A673 (cell line): ENCODE measurements around the gene RUNDC1. TPM values are rescaled to one million over a fixed set of nuclear protein-coding genes. Genes with fewer than 3 reads are reported as not detected.

ENCODE experiments used
- BruUV-seq: library from RNA; stranded (reverse); fragments of 400-500 nt; replicated peaks from 2 replicates; lab custom pipeline; 2021; lab: Mats Ljungman, UMichigan
- CTCF ChIA-PET: fragments of 300-600 bp; sonication (Branson Sonifier 250); formaldehyde crosslinking; loops from one replicate; lab custom pipeline; 2022; ENCODE audit warnings: antibody characterized with exemption; lab: Charles Lee
- POLR2A ChIA-PET: fragments of 300-600 bp; sonication (Branson Sonifier 250); formaldehyde crosslinking; loops from one replicate; lab custom pipeline; 2022; ENCODE audit warnings: antibody characterized with exemption; ENCODE audit not compliant: low non-redundant PET; lab: Charles Lee
- DNase-seq: peaks from one replicate; pipeline ENCODE4 v3.0.0-alpha.2; 2015; ENCODE audit warnings: low spot score
- H3K27ac ChIP-seq: fragments of 200-600 bp; sonication (generic); 2 replicates; pipeline ENCODE4 v1.5.1; 2016; ENCODE audit warnings: mixed run types, low read depth, mild to moderate bottlenecking, mixed read lengths, antibody characterized with exemption, low read length; ENCODE audit not compliant: poor library complexity, severe bottlenecking
- H3K27me3 ChIP-seq: fragments of 200-600 bp; sonication (generic); replicated peaks from 2 replicates; pipeline ENCODE4 v1.6.1; 2017; ENCODE audit warnings: mixed run types, low read depth, mild to moderate bottlenecking, mixed read lengths, antibody characterized with exemption, low read length; ENCODE audit not compliant: insufficient read depth, poor library complexity
- H3K36me3 ChIP-seq: fragments of 200-600 bp; sonication (generic); 2 replicates; pipeline ENCODE4 v1.6.1; 2016; ENCODE audit warnings: mixed run types, mild to moderate bottlenecking, mixed read lengths, antibody characterized with exemption, low read length; ENCODE audit not compliant: insufficient read depth, poor library complexity, severe bottlenecking
- H3K4me1 ChIP-seq: fragments of 200-600 bp; sonication (generic); 2 replicates; pipeline ENCODE4 v1.6.1; 2017; ENCODE audit warnings: mixed run types, mild to moderate bottlenecking, mixed read lengths, antibody characterized with exemption, low read length; ENCODE audit not compliant: insufficient read depth, poor library complexity, severe bottlenecking
- H3K4me3 ChIP-seq: fragments of 200-600 bp; sonication (generic); 2 replicates; pipeline ENCODE4 v1.5.1; 2016; ENCODE audit warnings: low read depth, mixed run types, mild to moderate bottlenecking, mixed read lengths, low read length; ENCODE audit not compliant: poor library complexity, severe bottlenecking
- H3K9me3 ChIP-seq: fragments of 200-600 bp; sonication (generic); 2 replicates; pipeline ENCODE4 v1.6.1; 2016; ENCODE audit warnings: mixed run types, low read depth, mild to moderate bottlenecking, mixed read lengths, antibody characterized with exemption, low read length; ENCODE audit not compliant: poor library complexity, severe bottlenecking
- EZH2 ChIP-seq: fragments of 200-600 bp; sonication (generic); IDR thresholded peaks from 2 replicates; pipeline ENCODE4 v1.6.1; 2017; ENCODE audit warnings: borderline replicate concordance, low read depth, mild to moderate bottlenecking, mixed read lengths, antibody characterized with exemption, low read length; ENCODE audit not compliant: poor library complexity, severe bottlenecking
- intact Hi-C: fragments of 100-400 bp; cut with micrococcal nuclease; formaldehyde crosslinking; loops from one replicate; pipeline ENCODE4 v1.10.0; 2022; ENCODE audit not compliant: unreplicated experiment
- total RNA-seq: library from RNA; stranded (reverse); gene quantifications from 2 replicates; pipeline ENCODE4 v1.2.3, GENCODE V29; 2021
- TF ChIP-seq, protein P1 (sequence below): fragments of 300-800, 200-600 bp; sonication (generic); conservative IDR thresholded peaks from 2 replicates; pipeline ENCODE4 v1.5.1; 2017; ENCODE audit warnings: low read depth, mild to moderate bottlenecking, antibody characterized with exemption, low read length, moderate library complexity, mixed read lengths

RUNDC1 gene
- total RNA-seq, 1 experiment from 2014 or later, result 8.0 TPM

DNA sequence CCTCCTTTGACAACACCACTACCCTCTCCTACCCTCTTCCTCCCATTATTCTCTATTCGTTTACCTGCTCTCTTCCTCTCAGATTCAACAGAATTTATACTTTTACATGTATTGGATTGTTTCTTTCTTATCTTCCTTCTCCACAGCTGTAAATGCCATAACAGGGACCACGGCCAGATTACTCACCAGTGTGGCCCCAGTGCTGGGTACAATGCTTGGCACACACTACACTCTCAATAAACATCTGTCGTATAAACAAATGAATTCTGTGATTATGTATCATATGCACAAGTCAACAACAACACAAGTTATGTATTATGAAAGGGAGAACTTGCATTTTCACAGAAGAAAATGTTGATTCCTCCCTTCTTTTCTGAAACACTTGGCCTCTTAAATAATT, 36.2 kb upstream of the RUNDC1 start:
- ChIA-PET CTCF (no interaction called here), POLR2A (no interaction called here)
- intact Hi-C loops, result no loop called here
- H3K4me3 ChIP-seq, result no peak overlapping the region
- no peak for DNase-seq
- H3K4me1 ChIP-seq, result no peaks in the 10 kb centered on the region
- BruUV-seq, result no TSS peak
- no peak overlapping the region for H3K27ac ChIP-seq
- no peaks in the 10 kb centered on the region for H3K27me3 ChIP-seq
- TF ChIP-seq, protein P1, sequence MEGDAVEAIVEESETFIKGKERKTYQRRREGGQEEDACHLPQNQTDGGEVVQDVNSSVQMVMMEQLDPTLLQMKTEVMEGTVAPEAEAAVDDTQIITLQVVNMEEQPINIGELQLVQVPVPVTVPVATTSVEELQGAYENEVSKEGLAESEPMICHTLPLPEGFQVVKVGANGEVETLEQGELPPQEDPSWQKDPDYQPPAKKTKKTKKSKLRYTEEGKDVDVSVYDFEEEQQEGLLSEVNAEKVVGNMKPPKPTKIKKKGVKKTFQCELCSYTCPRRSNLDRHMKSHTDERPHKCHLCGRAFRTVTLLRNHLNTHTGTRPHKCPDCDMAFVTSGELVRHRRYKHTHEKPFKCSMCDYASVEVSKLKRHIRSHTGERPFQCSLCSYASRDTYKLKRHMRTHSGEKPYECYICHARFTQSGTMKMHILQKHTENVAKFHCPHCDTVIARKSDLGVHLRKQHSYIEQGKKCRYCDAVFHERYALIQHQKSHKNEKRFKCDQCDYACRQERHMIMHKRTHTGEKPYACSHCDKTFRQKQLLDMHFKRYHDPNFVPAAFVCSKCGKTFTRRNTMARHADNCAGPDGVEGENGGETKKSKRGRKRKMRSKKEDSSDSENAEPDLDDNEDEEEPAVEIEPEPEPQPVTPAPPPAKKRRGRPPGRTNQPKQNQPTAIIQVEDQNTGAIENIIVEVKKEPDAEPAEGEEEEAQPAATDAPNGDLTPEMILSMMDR, result no peak
- TF ChIP-seq EZH2, result no peak
- no peaks in the 10 kb centered on the region for H3K9me3 ChIP-seq
- no peaks in the 10 kb centered on the region for H3K36me3 ChIP-seq

DNA sequence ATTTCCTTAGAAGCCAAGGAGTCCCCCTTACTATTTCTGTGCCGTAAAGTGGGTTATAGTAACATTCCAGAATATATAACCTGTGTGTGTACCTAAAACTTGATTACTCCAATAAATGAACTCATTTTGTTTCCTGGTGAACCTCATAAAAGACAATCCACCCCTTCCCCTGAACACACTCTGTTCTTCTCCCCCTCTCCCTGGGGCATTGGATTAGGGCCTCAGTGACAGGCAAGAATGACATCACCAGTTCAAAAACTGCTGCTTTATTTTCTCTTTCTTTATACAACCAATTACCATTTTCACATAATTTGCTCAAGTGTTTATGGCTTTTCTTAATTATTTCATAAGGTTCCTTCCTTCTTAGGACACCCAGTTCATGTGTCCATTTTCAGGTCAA, 33.6 kb upstream of the RUNDC1 start:
- TF ChIP-seq, protein P1, result no peak
- no peak for TF ChIP-seq EZH2
- H3K36me3 ChIP-seq, result peaks cover 4% of the 10 kb centered on the region
- BruUV-seq, result no TSS peak
- no peaks in the 10 kb centered on the region for H3K9me3 ChIP-seq
- no peak overlapping the region for H3K27ac ChIP-seq
- intact Hi-C loops, result no loop called here
- no peaks in the 10 kb centered on the region for H3K27me3 ChIP-seq
- no peaks in the 10 kb centered on the region for H3K4me1 ChIP-seq
- no peak for DNase-seq
- ChIA-PET POLR2A (no interaction called here), CTCF (no interaction called here)
- H3K4me3 ChIP-seq, result no peak overlapping the region

DNA sequence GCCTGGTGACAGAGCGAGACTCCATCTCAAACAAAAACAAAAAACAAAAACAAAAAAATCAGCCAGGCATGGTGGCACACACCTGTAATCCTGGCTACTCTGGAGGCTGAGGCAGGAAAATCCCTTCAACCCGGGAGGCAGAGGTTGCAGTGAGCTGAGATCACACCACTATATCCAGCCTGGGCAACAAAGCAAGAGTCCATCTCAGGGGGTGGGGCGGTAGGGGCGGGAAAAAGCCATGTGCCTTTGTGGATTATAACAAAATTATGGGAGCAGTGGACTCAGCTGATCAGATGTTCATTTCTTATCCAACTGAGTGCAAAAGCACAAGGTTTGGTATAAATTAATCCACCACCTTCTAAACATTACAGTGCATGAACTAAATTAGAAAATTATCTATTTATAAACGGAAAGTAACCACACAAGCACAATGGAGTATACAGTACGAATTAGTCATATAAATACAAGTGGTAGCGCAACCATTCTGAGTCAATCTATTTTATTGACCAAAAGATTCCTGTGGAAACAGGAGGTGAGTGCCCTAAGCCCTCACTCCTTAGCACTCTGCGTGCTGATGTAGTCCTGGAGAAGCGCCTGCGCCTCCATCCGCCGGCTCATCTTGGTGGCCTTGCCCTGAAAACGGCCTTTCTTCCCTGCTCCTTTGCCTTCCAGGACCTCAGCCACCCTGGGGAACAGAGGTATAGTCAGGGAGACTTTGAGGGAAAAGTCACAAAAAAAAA, 30.2 kb upstream of the RUNDC1 start:
- Histone ChIP-seq H3K9me3 (no peaks in the 10 kb centered on the region), H3K27me3 (no peaks in the 10 kb centered on the region), H3K4me3 (no peak overlapping the region), H3K27ac (no peak overlapping the region), H3K4me1 (no peaks in the 10 kb centered on the region), H3K36me3 (peaks cover 7% of the 10 kb centered on the region)
- CTCF ChIA-PET, result no interaction called here
- DNase-seq, result no peak
- no TSS peak for BruUV-seq
- POLR2A ChIA-PET, result no interaction called here
- TF ChIP-seq, protein P1, result no peak
- intact Hi-C loops, result no loop called here
